Aorta (tissue), 5 donors: ENCODE measurements around the gene ESYT1. TPM values are rescaled to one million over a fixed set of nuclear protein-coding genes. Genes with fewer than 3 reads are reported as not detected.

Source experiments
- ATAC-seq: fragments of 200-7000 bp; cut with Tn5 transposase; one replicate; pipeline ENCODE4 v1.9.1; 2022; ENCODE audit warnings: moderate library complexity; ENCODE audit not compliant: low FRiP score
- DNase-seq, 2 donors: peaks; one replicate each; pipeline ENCODE4 v3.0.0-alpha.2; 2020
- H3K27ac ChIP-seq, 2 donors: one replicate each; pipeline ENCODE4 v1.5.1; 2013; ENCODE audit warnings: low read length in 2 of 2, mild to moderate bottlenecking in 2 of 2, moderate library complexity in 2 of 2, control low read depth in 1 of 2, inconsistent platforms in 1 of 2, low read depth in 1 of 2
- H3K27me3 ChIP-seq, 2 donors: one replicate each; pipeline ENCODE4 v1.6.1; 2013; ENCODE audit warnings: control low read depth in 1 of 2, low read length in 1 of 2, mild to moderate bottlenecking in 1 of 2, moderate library complexity in 1 of 2; ENCODE audit not compliant: insufficient read depth in 2 of 2, control insufficient read depth in 1 of 2
- H3K36me3 ChIP-seq, 2 donors: one replicate each; pipeline ENCODE4 v1.6.1; 2013; ENCODE audit warnings: control low read depth in 1 of 2, low read length in 1 of 2, mild to moderate bottlenecking in 1 of 2; ENCODE audit not compliant: insufficient read depth in 2 of 2, control insufficient read depth in 1 of 2
- H3K4me1 ChIP-seq, 2 donors: one replicate each; pipeline ENCODE4 v1.6.1; 2013; ENCODE audit warnings: low read length in 2 of 2, control low read depth in 1 of 2, mild to moderate bottlenecking in 1 of 2, moderate library complexity in 1 of 2; ENCODE audit not compliant: insufficient read depth in 2 of 2, control insufficient read depth in 1 of 2
- H3K4me3 ChIP-seq, 2 donors: one replicate each; pipeline ENCODE4 v1.5.1; 2013; ENCODE audit warnings: low read length in 2 of 2, control low read depth in 1 of 2, mild to moderate bottlenecking in 1 of 2
- H3K9me3 ChIP-seq: one replicate; pipeline ENCODE4 v1.6.1; 2013; ENCODE audit warnings: mild to moderate bottlenecking, low read length; ENCODE audit not compliant: control insufficient read depth
- WGBS, 2 donors: extraction: QIAGEN DNeasy Blood & Tissue Kit; methylation state at CpG; one replicate each; pipeline ENCODE4 v1.1.7; 2013; 5-methylcytosine and 5-hydroxymethylcytosine counted together
- intact Hi-C, 2 donors: fragments of 100-400 bp; cut with DNase I; formaldehyde crosslinking; loops; one replicate each; pipeline versions ENCODE4 v1.14.2 to v1.15.0; 2022
- polyA plus RNA-seq, 2 donors: library from polyadenylated mRNA; stranded (reverse); fragments of 200-250 nt; gene quantifications; one replicate each; pipeline ENCODE4 v1.2.3, GENCODE V29; 2013
- total RNA-seq, 2 donors: library from RNA; stranded (reverse); fragmentation: NEBNext Ultra II Directional; extraction: Animal tissue kit (Norgen Biotek cat#: 25700); gene quantifications; one replicate each; pipeline ENCODE4 v1.2.1, GENCODE V29; 2021
- donor health status: healthy with polysubstance abuse.
- donor health status: Bipolar disorder and iron deficiency.
- donor health status: DM: no; HTN: no; CAD: no.
- donor health status: DM: no; HTN: no; CAD: no.
- donor health status: DM: yes; HTN: yes; CAD: no.

ESYT1 gene
- total and polyA plus RNA-seq, 4 donors: 27.0 to 106 (median 78.8) TPM

DNA sequence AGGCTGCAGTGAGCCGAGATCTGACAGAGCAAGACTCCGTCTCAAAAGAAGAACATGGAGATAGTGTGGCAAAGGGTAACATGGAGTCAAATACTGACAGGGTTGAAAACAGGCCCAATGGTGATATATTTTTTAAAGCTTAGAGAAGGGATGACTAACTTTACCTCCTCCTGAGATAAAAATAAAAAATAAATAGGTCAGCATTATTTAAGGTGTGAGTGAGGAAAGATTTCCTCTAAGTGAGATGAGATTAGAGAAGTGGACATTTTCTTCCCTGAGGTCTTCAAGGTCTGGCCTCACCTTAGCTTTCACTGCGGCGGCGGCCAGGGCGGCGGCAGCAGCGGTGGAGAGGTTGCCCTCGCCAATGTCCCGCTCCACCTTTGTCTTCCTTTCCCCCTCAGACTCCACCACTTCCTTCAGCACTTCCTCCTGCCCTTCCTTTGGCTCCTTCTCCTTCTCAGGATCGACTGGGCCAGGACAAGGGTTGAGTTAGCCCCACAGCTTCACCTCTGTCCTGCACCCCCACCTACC is 41.2 kb downstream of the ESYT1 start:
- intact Hi-C loops: no loop called here
- 91 to 95% methylated on average over 11 of the region's 11 CpGs for WGBS, 2 donors
- H3K36me3 ChIP-seq: peaks cover 3 to 10% of the 10 kb centered on the region in 2 donors

DNA sequence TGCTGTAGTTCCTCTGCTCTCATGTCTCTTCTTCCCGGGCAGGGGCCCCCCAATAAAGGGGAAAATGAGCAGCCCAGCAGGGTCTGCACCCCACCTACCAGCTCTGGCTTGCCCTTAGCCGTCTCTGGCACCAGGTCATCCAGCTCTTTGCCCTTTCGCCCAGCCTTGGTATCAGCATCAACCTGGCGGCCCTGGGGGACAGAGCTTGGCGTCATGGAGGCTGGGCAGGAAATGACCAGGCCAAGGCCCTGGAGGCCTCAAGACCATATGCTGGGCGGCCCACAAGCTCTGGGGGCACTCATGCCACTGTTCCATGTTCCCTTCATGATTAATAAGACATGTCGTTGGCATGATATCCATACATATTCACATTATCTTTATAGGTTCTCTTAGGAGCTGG is 44.8 kb downstream of the ESYT1 start:
- H3K4me1 ChIP-seq: no peaks in the 10 kb centered on the region
- H3K27ac ChIP-seq: no peak overlapping the region
- intact Hi-C loops: no loop called here
- H3K9me3 ChIP-seq: no peaks in the 10 kb centered on the region
- H3K4me3 ChIP-seq: no peak overlapping the region
- H3K36me3 ChIP-seq: peaks cover 3 to 11% of the 10 kb centered on the region in 2 donors
- DNase-seq (no peak), ATAC-seq (no peak)
- WGBS, 2 donors: 90 to 92% methylated on average over 7 of the region's 7 CpGs
- H3K27me3 ChIP-seq: no peaks in the 10 kb centered on the region

More for the DNA sequence above, 41.2 kb downstream of the ESYT1 start:
- Histone ChIP-seq H3K4me1 (no peaks in the 10 kb centered on the region), H3K27ac (no peak overlapping the region), H3K9me3 (no peaks in the 10 kb centered on the region), H3K27me3 (no peaks in the 10 kb centered on the region), H3K4me3 (no peak overlapping the region)
- DNase-seq (peak in 1 of 2 donors; percentile 9), ATAC-seq (no peak)

DNA sequence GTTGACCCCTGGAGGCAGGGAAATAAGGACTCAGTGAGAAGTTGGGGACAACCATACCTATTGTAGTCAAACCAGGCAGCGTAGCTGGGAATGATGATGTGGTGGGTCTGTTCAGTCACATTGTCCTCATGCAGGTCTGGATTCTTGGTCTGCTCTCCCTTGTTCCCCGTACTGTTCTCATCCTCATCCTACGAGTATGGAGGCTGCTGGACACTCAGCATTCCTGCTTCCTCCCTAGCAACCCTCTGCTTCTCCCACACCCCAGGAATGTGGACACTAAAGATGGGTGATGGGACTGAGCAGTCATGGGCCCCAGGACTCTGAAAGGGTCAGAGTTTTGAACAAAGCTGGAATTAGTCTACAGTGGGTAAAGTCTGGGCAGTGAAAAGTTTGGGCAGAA is 50.3 kb downstream of the ESYT1 start:
- H3K27me3 ChIP-seq: no peaks in the 10 kb centered on the region
- ATAC-seq (no peak), DNase-seq (no peak)
- H3K27ac ChIP-seq: no peak overlapping the region
- H3K36me3 ChIP-seq: peaks cover 0 to 16% of the 10 kb centered on the region in 2 donors
- intact Hi-C loops: no loop called here
- H3K9me3 ChIP-seq: no peaks in the 10 kb centered on the region
- H3K4me1 ChIP-seq: no peaks in the 10 kb centered on the region
- WGBS, 2 donors: 85 to 90% methylated on average over 3 of the region's 3 CpGs
- no peak overlapping the region for H3K4me3 ChIP-seq

- WGBS, 2 donors: 35 to 43% methylated on average over 2 of the region's 2 CpGs
- Histone ChIP-seq H3K9me3 (no peaks in the 10 kb centered on the region), H3K27ac (no peak overlapping the region), H3K4me3 (no peak overlapping the region), H3K4me1 (no peaks in the 10 kb centered on the region), H3K36me3 (peaks cover 6 to 9% of the 10 kb centered on the region in 2 donors), H3K27me3 (no peaks in the 10 kb centered on the region)
- no peak for ATAC-seq
- intact Hi-C loops: no loop called here
- DNase-seq: no peak
Observed at GRCh38 chr12:56186957-56187356, 58.9 kb downstream of the ESYT1 start.

GRCh38 chr12:56188131-56188777 is 60.2 kb downstream of the ESYT1 start:
- intact Hi-C loops: loop anchor here (2.0 kb wide), 3 partner anchors 27 to 69 kb away; partner anchors contain the start of gene ZC3H10 (in 1 of the 2)
- no peak for ATAC-seq
- peaks cover 6 to 9% of the 10 kb centered on the region in 2 donors for H3K36me3 ChIP-seq
- no peaks in the 10 kb centered on the region for H3K9me3 ChIP-seq
- H3K4me3 ChIP-seq: peak overlapping the region; percentile 54 to 94
- no peak for DNase-seq
- no peaks in the 10 kb centered on the region for H3K27me3 ChIP-seq
- H3K4me1 ChIP-seq: no peaks in the 10 kb centered on the region
- WGBS, 2 donors: 8 to 9% methylated on average over 10 of the region's 10 CpGs
- H3K27ac ChIP-seq: peak overlapping the region; percentile 1 to 76

DNA sequence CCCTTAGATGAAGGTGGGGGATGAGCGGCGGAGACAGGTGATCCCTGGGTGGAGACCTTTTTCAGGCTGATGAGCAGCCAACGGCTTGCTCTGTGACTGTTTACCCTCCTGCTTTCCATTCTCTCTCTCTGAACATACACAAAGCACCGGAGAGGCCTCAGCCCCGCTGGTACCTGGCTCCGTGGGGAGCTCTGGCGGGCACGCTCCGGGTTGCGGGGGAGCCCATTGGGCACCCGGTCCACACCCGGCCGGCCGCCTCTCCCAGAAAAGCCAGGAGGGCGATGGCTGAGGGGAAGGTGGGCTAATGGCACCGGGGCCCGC is 60.7 kb downstream of the ESYT1 start:
- H3K36me3 ChIP-seq: peaks cover 6 to 7% of the 10 kb centered on the region in 2 donors
- H3K27ac ChIP-seq: peak overlapping the region; percentile 1 to 76
- no peak for DNase-seq
- H3K27me3 ChIP-seq: no peaks in the 10 kb centered on the region
- intact Hi-C loops: loop anchor here (1.0 to 2.0 kb wide), 4 partner anchors 28 to 70 kb away; partner anchors contain the start of gene ZC3H10 (in 1 of the 2)
- peak overlapping the region; percentile 54 to 94 for H3K4me3 ChIP-seq
- 1% methylated on average over 17 of the region's 17 CpGs for WGBS, 2 donors
- no peaks in the 10 kb centered on the region for H3K9me3 ChIP-seq
- ATAC-seq: peak; percentile 3
- H3K4me1 ChIP-seq: no peaks in the 10 kb centered on the region

DNA sequence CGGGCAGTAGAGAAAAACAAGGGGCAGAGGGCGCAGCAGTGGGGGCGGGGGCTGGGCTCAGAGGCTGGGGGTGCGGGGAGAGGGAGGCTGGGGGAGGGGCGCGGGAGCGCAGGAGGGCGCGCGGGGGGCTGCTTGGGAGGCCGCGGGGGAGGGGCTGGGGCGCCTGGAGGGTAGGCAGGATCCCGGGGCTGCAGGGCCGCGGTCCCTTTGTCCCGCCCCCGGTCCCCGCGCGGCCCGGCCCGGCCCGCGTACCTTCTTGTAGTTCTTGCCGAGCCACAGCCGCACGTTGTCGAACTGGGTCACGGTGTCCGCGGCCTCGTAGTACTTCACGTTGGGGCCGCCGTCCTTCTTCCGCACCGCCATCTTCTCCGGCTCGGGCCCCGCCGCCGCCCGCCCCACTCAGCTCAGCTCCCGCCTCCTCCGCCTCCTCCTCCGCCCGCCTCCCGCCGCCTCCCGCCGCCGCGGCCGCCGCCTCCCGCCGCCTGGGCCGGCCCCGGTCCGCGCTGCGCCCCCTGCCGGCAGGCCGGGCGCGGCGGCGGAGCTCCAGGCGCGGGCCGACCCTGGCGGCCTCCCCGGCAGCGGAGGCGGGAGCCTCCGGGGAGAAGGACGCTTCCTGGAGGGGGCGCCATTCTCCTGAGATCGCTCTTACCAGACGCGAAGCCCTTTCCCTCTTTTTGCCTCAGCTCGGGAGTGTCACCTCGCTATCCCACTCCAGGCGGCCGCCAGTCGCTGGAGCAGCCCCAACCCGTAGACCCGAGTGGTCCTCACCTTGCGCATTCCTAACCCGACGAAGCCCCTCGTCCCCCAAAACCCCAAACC is 61.2 kb downstream of the ESYT1 start, which contains the start of gene SMARCC2:
SMARCC2 (minus strand) TSS at position 385 of the 819 bp plus-strand sequence; CDS start at position 363, 22 bp downstream.
- WGBS, 2 donors: 1% methylated on average over 55 to 93 of the region's 93 CpGs
- intact Hi-C loops: loop anchor here (1.0 to 2.0 kb wide), 4 partner anchors 29 to 71 kb away; partner anchors contain the start of gene ZC3H10 (in 1 of the 2)
- peak; percentile 94 for ATAC-seq

DNA sequence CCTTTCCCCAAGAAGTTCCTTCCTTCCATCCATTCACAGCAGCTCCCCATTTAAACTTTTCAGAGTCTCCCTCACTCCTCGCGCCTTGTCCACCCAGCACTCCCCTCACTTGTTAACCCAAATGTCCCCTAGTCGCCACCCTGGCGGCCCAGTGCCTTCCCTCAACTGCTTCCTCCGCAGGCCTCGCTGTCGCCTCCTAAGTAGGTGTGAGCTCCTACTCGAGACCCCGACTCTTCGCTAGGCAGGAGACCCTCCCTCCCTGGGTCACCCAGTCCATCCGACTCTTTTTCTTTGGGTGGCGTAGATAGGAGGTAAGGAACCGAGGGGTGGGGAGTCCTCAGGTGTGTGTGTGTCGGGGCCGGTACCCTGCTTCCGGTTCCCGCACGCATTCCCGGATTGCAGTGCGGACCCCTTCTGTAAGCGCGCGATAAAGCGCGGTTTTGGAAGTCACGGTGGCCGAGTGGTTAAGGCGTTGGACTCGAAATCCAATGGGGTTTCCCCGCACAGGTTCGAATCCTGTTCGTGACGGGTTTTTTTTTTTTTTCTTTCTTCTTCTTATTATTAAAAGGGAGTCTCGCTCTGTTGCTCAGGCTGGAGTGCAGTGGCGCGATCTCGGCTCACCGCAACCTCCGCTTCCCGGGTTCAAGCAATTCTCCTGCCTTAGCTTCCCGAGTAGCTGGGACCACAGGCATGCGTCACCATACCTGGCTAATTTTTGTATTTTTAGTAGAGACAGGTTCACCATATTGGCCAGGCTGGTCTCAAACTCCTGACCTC is 62.0 kb downstream of the ESYT1 start:
- intact Hi-C loops: loop anchor here (1.0 to 5.0 kb wide), 7 partner anchors 29 to 275 kb away; partner anchors contain the start of genes ANKRD52 (in 1 of the 2) and ZC3H10 (in 1 of the 2)
- Histone ChIP-seq H3K4me3 (peak overlapping the region; percentile 33 to 94), H3K4me1 (no peaks in the 10 kb centered on the region), H3K9me3 (no peaks in the 10 kb centered on the region), H3K27me3 (no peaks in the 10 kb centered on the region), H3K36me3 (peaks cover 0 to 2% of the 10 kb centered on the region in 2 donors), H3K27ac (peak overlapping the region; percentile 62 to 99)
- peak; percentile 84 for ATAC-seq
- peak; percentile 82 to 94 for DNase-seq
- 0 to 1% methylated on average over 42 of the region's 42 CpGs for WGBS, 2 donors

More for the DNA sequence above, 61.2 kb downstream of the ESYT1 start, which contains the start of gene SMARCC2:
- Histone ChIP-seq H3K4me3 (peak within 1 kb of the TSS; percentile 54 to 94), H3K27ac (peak within 1 kb of the TSS; percentile 62 to 99), H3K36me3 (peaks cover 3 to 4% of the 10 kb centered on the region in 2 donors), H3K27me3 (no peaks in the 10 kb centered on the region), H3K9me3 (no peaks in the 10 kb centered on the region), H3K4me1 (no peaks in the 10 kb centered on the region)
- DNase-seq: peak; percentile 94 to 96
